ENCODE measurements around the gene DSTYK.
A peak's percentile ranks its signal among the peaks of the same experiment; 100 is the strongest.
"Not testable (repeated sequence)": the region's sequence is repeated elsewhere in the genome, so short reads cannot be mapped to it uniquely, and the experiment has no call there.

The DSTYK gene

GRCh38 chr1:205170532-205171269 lies 40.8 kb downstream of the DSTYK start:
- no peak for DNase-seq (ENCODE audit: low read depth)

GRCh38 chr1:205169248-205169647 lies 42.3 kb downstream of the DSTYK start:
- DNase-seq (ENCODE audit: low read depth) = no peak

DNA sequence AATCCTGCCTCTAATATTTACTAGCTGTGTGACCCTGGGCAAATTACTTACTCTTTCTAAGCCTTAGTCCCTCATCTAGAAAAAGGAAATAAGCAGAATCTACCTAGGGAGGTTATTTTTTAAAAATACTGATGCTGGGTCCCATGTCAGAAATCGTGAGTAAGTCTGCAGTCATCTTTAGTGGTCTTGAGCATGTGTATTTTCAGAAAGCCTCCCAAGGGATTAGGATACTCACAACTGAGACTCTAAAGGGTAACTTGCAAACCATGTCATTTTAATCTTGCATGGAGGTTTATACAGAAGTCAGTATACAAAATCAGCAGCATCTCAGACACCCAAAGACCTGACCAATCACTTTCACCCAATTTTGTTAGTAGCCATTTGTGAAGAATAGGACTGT lies 43.2 kb downstream of the DSTYK start:
- no peak for DNase-seq (ENCODE audit: low read depth)

GRCh38 chr1:205162301-205162700 lies 49.2 kb downstream of the DSTYK start:
- no peak for DNase-seq (ENCODE audit: low read depth)

- no peak for DNase-seq (ENCODE audit: low read depth)
These were observed 50.4 kb downstream of the DSTYK start for GRCh38 chr1:205161076-205161475.

- DNase-seq (ENCODE audit: low read depth) = no peak
These were observed 53.4 kb downstream of the DSTYK start for GRCh38 chr1:205158048-205158616.

DNA sequence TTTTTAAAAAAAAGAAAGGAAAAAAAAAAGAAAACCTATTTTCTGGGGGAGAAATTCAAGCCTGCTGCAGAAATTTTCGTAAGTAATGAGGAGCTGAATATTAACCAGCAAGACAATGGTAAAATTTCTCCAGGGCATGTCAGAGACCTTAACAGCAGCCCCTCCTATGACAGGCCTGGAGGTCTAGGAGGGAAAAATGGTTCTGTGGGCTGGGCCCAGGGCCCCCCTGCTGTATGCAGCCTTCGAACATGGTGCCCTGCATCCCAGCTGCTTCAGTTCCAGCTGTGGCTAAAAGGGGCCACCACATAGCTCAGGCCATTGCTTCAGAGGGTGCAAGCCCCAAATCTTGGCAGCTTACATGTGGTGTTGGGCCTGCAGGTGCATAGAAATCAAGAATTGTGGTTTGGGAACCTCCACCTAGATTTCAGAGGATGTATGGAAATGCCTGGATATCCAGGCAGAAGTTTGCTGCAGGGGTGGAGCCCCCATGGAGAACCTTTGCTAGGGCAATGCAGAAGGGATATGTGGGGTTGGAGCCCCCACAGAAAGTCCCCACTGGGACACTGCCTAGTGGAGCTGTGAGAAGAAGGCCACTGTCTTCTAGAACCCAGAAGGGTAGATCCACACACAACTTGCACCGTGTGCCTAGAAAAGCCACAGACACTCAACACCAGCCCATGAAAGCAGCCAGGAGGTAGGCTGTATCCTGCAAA lies 55.7 kb downstream of the DSTYK start:
- DNase-seq (ENCODE audit: low read depth) = not testable (repeated sequence)

- DNase-seq (ENCODE audit: low read depth) = no peak
These were observed 59.0 kb downstream of the DSTYK start for GRCh38 chr1:205152505-205152904.

GRCh38 chr1:205150651-205151428 lies 60.7 kb downstream of the DSTYK start:
- no peak for DNase-seq (ENCODE audit: low read depth)

- no peak for DNase-seq (ENCODE audit: low read depth)
These were observed 64.2 kb downstream of the DSTYK start for GRCh38 chr1:205147191-205147835.

- no peak for DNase-seq (ENCODE audit: low read depth)
These were observed 66.8 kb downstream of the DSTYK start for GRCh38 chr1:205144751-205145150.

- no peak for DNase-seq (ENCODE audit: low read depth)
These were observed 67.3 kb downstream of the DSTYK start for GRCh38 chr1:205144046-205144720.

DNA sequence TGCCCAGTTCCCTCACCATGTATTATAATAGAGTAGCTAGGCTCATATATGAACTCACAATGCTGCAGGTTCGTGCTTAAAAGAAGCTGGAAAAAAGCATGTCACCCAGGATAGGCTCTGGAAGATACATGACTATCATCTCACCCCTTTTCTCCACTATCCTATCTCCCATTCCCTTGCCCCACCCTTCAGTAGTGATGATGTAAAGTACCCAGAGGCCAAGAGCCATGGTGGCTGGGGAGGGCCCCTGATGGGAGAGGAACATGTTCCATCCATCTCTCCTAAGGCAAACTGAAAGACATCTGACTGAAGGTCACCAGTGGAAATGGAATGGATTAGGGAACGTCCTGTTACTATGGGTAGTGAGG lies 69.4 kb downstream of the DSTYK start:
- DNase-seq (ENCODE audit: low read depth) = no peak

DNA sequence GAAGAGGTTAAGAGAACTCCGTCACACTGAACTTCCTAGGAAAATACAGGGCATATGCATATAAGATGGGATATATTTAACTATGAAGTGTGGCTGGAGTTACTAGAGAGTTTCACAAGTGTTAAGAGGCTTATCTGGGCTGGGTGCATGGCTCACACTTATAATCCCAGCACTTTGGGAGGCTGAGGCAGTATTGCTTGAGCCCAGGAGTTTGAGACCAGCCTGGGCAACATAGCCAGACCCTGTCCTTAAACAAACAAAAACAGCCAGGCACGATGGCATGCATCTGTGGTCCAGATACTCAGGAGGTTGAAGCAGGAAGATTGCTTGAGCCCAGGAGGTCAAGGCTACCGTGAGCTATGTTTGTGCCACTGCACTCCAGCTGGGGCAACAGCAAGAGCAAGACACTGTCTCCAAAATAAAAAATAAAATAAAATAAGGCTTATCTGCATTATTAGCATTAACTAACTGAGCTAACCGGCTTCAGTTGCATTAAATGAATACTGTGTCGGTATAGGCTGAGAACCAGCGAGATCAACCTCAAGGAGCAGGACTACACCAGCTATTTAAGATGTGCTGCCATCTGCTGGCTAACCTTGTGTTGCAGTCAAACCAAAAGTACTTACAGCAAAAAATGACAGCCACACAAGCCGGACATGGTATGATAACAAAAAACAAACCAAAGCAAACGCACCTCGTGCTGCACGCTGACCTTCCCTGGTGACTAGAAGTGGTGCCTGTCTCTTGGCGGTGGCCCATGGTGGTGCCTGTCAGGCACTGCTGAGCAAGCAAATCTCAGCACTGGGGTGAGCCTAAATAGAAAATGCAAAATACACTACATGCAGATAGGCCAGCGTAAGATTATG lies 70.0 kb downstream of the DSTYK start:
- DNase-seq (ENCODE audit: low read depth) = peak; percentile 62

- no peak for DNase-seq (ENCODE audit: low read depth)
These were observed 71.4 kb downstream of the DSTYK start for GRCh38 chr1:205140113-205140512.

GRCh38 chr1:205137901-205138300 lies 73.6 kb downstream of the DSTYK start:
- DNase-seq (ENCODE audit: low read depth) = no peak

DNA sequence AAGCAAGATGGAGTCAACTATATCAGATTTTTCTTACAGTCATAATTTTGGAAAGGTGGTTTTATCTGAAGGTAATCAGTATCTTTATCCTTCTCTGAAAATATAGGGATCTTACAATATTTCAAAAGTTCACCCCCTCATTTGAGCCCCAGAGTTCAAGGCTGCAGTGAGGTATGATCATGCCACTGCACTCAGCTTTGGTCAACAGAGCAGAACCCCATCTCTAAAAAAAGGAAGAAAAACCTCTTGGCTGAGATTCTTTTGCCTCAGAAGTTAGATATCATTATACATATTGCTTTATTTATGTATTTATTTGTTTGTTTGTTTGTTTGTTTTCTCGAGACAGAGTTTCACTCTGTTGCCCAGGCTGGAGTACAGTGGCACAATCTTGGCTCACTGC lies 78.2 kb downstream of the DSTYK start:
- no peak for DNase-seq (ENCODE audit: low read depth)

DNA sequence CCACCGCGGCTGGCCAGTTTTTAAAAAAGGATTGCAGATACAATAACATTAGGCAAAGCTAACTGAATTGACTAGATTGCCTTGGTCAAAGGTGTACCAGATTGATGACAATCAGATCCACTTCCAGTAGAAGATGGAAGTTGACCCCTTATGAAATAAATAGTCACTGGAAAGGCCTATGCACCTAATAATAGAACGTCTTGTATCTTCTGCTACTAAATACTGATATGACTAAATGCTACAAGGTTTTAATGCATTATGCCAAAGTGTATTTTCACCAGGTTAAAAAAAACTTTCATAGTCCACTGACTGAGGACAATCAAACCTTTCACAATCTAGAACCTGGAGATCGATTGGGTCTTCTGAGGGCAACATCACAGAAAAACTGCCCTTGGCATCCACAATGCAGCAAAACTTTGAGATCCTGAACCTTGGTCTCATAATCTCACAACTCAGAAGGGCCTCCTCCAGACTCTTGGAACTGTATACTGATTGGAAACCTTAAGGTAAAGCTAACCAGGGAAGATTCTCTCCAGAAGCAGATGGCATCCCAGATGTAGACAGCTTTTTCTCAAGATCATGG lies 82.0 kb downstream of the DSTYK start:
- DNase-seq (ENCODE audit: low read depth) = no peak

GRCh38 chr1:205128050-205128449 lies 83.5 kb downstream of the DSTYK start:
- DNase-seq (ENCODE audit: low read depth) = no peak

- no peak for DNase-seq (ENCODE audit: low read depth)
These were observed 83.9 kb downstream of the DSTYK start for GRCh38 chr1:205127646-205128045.

Data from stimulated activated CD8-positive, alpha-beta memory T cell treated with anti-CD3 and anti-CD28 coated beads, Interleukin-4, amount 100 ng/mL, for 24 hours (primary cell).